ENCODE measurements around the gene PIGP.
"Not testable (repeated sequence)": the region's sequence is repeated elsewhere in the genome, so short reads cannot be mapped to it uniquely, and the experiment has no call there.

The PIGP gene

DNA sequence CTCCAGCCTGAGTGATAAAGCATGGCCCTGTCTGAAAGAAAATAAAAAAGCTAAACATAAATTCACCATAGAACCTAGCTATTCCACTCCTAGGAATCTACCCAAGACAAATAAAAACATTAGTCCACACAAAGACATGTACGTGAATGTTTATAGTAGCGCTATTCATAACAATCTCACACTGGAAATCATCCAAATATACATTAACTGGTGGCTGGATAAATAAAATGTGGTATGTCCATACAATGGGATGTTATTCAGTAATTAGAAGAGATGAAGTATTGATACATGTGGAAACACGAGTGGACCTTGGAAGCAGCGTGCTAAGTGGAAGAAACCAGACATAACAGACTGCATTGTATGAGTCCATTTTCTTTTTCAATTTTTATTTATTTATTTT lies 36.7 kb downstream of the PIGP start:
- no peak overlapping the region for H3K4me3 ChIP-seq (ENCODE audit: control insufficient read depth, low read depth, low read length)
- TF ChIP-seq, protein P1, sequence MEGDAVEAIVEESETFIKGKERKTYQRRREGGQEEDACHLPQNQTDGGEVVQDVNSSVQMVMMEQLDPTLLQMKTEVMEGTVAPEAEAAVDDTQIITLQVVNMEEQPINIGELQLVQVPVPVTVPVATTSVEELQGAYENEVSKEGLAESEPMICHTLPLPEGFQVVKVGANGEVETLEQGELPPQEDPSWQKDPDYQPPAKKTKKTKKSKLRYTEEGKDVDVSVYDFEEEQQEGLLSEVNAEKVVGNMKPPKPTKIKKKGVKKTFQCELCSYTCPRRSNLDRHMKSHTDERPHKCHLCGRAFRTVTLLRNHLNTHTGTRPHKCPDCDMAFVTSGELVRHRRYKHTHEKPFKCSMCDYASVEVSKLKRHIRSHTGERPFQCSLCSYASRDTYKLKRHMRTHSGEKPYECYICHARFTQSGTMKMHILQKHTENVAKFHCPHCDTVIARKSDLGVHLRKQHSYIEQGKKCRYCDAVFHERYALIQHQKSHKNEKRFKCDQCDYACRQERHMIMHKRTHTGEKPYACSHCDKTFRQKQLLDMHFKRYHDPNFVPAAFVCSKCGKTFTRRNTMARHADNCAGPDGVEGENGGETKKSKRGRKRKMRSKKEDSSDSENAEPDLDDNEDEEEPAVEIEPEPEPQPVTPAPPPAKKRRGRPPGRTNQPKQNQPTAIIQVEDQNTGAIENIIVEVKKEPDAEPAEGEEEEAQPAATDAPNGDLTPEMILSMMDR (conservative IDR thresholded peaks at IDR 0.05; ENCODE audit: control insufficient read depth, insufficient read depth, low read depth, low read length), result no peak
- no peak for DNase-seq (ENCODE audit: low read depth)

DNA sequence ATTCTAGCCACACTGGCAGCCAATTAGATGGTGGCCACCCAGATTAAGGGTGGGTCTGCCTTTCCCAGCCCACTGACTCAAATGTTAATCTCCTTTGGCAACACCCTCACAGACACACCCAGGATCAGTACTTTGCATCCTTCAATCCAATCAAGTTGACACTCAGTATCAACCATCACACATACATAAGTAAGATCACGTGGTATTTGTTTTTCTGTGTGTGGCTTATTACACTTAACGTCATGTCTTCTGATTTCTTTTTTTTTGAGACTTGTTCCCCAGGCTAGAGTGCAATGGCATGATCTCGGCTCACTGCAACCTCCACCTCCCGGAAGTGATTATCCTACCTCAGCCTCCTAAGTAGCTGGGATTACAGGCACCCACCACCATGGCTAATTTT lies 38.5 kb downstream of the PIGP start:
- H3K4me3 ChIP-seq (ENCODE audit: control insufficient read depth, low read depth, low read length); DNase-seq (ENCODE audit: low read depth): not testable (repeated sequence)

DNA sequence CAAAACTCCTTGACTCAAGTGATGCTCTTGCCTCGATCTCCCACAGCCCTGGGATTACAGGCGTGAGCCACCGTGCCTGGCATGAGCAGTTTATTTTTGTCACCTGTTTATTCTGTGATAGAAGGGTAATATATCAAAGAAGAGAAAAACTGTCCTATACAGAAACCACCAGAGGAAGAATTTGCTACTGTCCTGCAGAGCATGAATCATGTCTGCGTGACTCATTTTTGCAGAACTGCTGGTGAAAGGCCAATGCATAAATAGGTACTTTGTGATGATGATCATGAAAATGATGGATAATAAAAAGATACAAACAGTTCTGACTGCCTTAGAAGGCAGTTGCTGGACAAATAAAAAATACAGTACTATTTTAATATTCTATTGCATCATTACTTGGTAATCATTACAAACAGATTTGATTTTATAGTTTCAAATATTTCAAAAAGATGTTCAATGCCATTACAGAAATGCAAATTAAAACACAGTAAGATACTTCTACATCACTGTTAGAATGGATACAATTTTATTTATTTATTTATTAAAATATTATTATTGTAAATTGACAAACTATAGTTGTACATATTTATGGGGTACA lies 39.9 kb downstream of the PIGP start:
- TF ChIP-seq, protein P1 (conservative IDR thresholded peaks at IDR 0.05; ENCODE audit: control insufficient read depth, insufficient read depth, low read depth, low read length), result no peak
- no peak overlapping the region for H3K4me3 ChIP-seq (ENCODE audit: control insufficient read depth, low read depth, low read length)
- peak; percentile 75 for DNase-seq (ENCODE audit: low read depth)

DNA sequence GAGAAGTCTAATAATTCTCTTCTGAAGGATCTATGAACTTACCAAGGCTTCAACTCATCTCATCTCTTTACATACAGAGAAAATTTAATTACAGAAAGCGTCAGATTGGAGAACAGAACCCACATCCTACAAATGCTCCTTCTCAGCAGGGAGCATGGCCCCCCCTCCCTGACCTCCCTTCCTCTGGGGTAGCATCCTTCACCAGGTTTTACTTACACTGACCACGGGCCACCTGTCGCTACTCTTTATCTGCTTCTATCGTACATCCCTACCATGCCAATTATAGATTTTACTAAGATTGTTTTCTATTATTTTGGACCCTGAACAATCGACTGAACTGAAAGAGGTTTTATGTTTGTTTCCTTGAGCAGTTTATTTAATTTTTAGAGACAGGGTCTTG lies 40.6 kb downstream of the PIGP start:
- TF ChIP-seq, protein P1 (conservative IDR thresholded peaks at IDR 0.05; ENCODE audit: control insufficient read depth, insufficient read depth, low read depth, low read length), result no peak
- no peak for DNase-seq (ENCODE audit: low read depth)
- no peak overlapping the region for H3K4me3 ChIP-seq (ENCODE audit: control insufficient read depth, low read depth, low read length)

DNA sequence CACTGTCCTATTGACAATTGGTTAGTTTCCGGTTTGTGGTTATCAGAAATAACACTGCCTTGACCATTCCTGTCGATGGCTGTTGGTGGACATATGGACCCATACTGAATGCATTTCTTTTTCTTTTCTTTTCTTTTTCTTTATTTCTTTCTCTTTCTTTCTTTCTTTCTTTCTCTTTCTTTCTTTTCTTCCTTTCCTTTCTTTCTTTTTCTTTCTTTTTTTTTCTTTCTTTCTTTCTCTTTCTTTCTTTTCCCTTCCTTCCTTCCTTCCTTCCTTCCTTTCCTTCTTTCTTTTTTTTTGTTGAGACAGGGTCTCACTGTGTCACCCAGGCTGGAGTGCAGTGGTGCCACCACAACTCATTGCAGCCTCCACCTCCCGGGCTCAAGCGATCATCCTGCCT lies 42.0 kb downstream of the PIGP start:
- H3K4me3 ChIP-seq (ENCODE audit: control insufficient read depth, low read depth, low read length), result no peak overlapping the region
- no peak for DNase-seq (ENCODE audit: low read depth)
- TF ChIP-seq, protein P1 (conservative IDR thresholded peaks at IDR 0.05; ENCODE audit: control insufficient read depth, insufficient read depth, low read depth, low read length), result no peak

DNA sequence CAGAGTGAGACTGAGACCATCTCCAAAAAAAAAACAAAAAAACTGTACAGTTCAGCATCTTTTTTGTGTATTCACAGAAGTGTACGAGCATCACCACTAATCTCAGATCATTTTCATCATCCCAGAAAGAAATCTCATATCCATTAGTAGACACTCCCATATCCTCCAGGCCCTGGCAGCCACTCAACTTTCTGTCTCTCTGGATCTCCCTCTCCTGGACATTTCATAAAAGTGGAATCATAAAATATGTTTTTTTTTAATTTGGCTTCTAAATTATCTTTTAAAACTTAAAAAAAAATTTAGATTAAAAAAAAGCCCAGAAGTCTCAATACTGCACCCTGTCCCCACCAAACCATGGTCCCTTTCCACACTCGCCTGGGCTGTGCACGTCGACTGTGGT lies 44.3 kb downstream of the PIGP start:
- H3K4me3 ChIP-seq (ENCODE audit: control insufficient read depth, low read depth, low read length), result no peak overlapping the region
- DNase-seq (ENCODE audit: low read depth), result no peak
- TF ChIP-seq, protein P1 (conservative IDR thresholded peaks at IDR 0.05; ENCODE audit: control insufficient read depth, insufficient read depth, low read depth, low read length), result peak; percentile 2

DNA sequence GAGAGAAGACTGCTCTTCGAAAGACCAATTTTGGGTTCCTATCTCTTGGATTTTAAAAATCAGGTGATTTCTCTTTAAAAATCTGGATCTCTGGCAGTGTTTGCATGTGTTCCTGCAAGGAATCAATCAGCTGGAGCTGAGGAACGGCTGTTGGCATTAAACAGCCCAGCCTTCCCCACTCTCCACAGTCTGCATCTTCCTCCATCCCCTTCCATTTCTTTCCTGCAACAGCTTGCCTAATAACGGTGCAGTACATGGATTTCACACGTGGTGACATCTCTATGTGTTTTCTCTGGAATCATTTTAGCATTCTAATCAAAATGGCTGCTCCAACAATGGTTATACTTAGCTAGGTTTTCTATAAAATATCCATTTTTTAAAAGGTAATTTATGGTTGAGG lies 46.4 kb downstream of the PIGP start:
- TF ChIP-seq, protein P1 (conservative IDR thresholded peaks at IDR 0.05; ENCODE audit: control insufficient read depth, insufficient read depth, low read depth, low read length), result no peak
- no peak overlapping the region for H3K4me3 ChIP-seq (ENCODE audit: control insufficient read depth, low read depth, low read length)
- DNase-seq (ENCODE audit: low read depth), result no peak
